ENCODE measurements around the gene EGLN2.

The EGLN2 gene

GRCh38 chr19:40797963-40798682 is 868 bp upstream of the EGLN2 start (continued):
- no peak for TF ChIP-seq ZNF830 (tag by site-specific recombination; IDR thresholded peaks at IDR 0.05; ENCODE audit: low read depth)
- TF ChIP-seq SP2 (tag by site-specific recombination; IDR thresholded peaks at IDR 0.05) = peak; percentile 25; the same call in 1 of the 2 replicates
- TF ChIP-seq ZNF501 (tag by site-specific recombination; IDR thresholded peaks at IDR 0.05) = peak; percentile 80
- 0 out of 2 replicates have a peak, but pooled peaks have one; percentile 48 for TF ChIP-seq ZNF280D (tag by site-specific recombination; IDR thresholded peaks at IDR 0.05)
- TF ChIP-seq ZBTB10 (tag by site-specific recombination; IDR thresholded peaks at IDR 0.05) = 0 out of 2 replicates have a peak, but pooled peaks have one; percentile 11
- TF ChIP-seq, protein P1, sequence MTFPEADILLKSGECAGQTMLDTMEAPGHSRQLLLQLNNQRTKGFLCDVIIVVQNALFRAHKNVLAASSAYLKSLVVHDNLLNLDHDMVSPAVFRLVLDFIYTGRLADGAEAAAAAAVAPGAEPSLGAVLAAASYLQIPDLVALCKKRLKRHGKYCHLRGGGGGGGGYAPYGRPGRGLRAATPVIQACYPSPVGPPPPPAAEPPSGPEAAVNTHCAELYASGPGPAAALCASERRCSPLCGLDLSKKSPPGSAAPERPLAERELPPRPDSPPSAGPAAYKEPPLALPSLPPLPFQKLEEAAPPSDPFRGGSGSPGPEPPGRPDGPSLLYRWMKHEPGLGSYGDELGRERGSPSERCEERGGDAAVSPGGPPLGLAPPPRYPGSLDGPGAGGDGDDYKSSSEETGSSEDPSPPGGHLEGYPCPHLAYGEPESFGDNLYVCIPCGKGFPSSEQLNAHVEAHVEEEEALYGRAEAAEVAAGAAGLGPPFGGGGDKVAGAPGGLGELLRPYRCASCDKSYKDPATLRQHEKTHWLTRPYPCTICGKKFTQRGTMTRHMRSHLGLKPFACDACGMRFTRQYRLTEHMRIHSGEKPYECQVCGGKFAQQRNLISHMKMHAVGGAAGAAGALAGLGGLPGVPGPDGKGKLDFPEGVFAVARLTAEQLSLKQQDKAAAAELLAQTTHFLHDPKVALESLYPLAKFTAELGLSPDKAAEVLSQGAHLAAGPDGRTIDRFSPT (tag by site-specific recombination; IDR thresholded peaks at IDR 0.05) = peak; percentile 73
- TF ChIP-seq ZNF426 (tag by site-specific recombination; IDR thresholded peaks at IDR 0.05) = no peak
- peak; percentile 73; the same call in 1 of the 2 replicates for TF ChIP-seq REPIN1 (tag by site-specific recombination; IDR thresholded peaks at IDR 0.05; ENCODE audit: low read depth)
- TF ChIP-seq ZBTB20 (tag by site-specific recombination; IDR thresholded peaks at IDR 0.05) = peak; percentile 97
- TF ChIP-seq ZNF23 (tag by site-specific recombination; IDR thresholded peaks at IDR 0.05; ENCODE audit: borderline replicate concordance) = no peak
- no peak for TF ChIP-seq SCRT2 (tag by site-specific recombination; IDR thresholded peaks at IDR 0.05)
- peak; percentile 26; the same call in 1 of the 2 replicates for TF ChIP-seq GLIS2 (tag by site-specific recombination; IDR thresholded peaks at IDR 0.05)
- TF ChIP-seq ZNF76 (tag by site-specific recombination; IDR thresholded peaks at IDR 0.05; ENCODE audit: borderline replicate concordance, low read depth) = peak; percentile 69
- TF ChIP-seq ZNF837 (tag by site-specific recombination; IDR thresholded peaks at IDR 0.05) = no peak
- TF ChIP-seq ZNF513 (tag by site-specific recombination; IDR thresholded peaks at IDR 0.05) = no peak
- peak; percentile 35; the same call in 1 of the 2 replicates for TF ChIP-seq ZNF24 (tag by site-specific recombination; IDR thresholded peaks at IDR 0.05)
- TF ChIP-seq ZNF600 (tag by site-specific recombination; IDR thresholded peaks at IDR 0.05) = peak; percentile 73
- peak; percentile 68 for TF ChIP-seq ZBTB21 (tag by site-specific recombination; IDR thresholded peaks at IDR 0.05)
- TF ChIP-seq SP7 (tag by site-specific recombination; IDR thresholded peaks at IDR 0.05) = peak; percentile 72; the same call in 1 of the 2 replicates
- peak; percentile 95 for TF ChIP-seq ZBTB17 (tag by site-specific recombination; IDR thresholded peaks at IDR 0.05)
- TF ChIP-seq, protein P2, sequence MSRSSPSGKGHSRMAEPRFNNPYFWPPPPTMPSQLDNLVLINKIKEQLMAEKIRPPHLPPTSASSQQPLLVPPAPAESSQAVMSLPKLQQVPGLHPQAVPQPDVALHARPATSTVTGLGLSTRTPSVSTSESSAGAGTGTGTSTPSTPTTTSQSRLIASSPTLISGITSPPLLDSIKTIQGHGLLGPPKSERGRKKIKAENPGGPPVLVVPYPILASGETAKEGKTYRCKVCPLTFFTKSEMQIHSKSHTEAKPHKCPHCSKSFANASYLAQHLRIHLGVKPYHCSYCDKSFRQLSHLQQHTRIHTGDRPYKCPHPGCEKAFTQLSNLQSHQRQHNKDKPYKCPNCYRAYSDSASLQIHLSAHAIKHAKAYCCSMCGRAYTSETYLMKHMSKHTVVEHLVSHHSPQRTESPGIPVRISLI (tag by site-specific recombination; IDR thresholded peaks at IDR 0.05) = peak; percentile 73; the same call in 1 of the 2 replicates
- peak; percentile 63; the same call in 1 of the 2 replicates for TF ChIP-seq ZBTB6 (tag by site-specific recombination; IDR thresholded peaks at IDR 0.05)
- no peak for TF ChIP-seq ZNF19 (tag by site-specific recombination; IDR thresholded peaks at IDR 0.05; ENCODE audit: low read depth)
- TF ChIP-seq ZNF843 (tag by site-specific recombination; IDR thresholded peaks at IDR 0.05) = no peak; the same call in 1 of the 2 replicates
- TF ChIP-seq SALL2 (tag by site-specific recombination; IDR thresholded peaks at IDR 0.05; ENCODE audit: borderline replicate concordance) = no peak
- peak; percentile 82; the same call in 1 of the 2 replicates for TF ChIP-seq ZXDB (tag by site-specific recombination; IDR thresholded peaks at IDR 0.05)
- no peak for TF ChIP-seq ZNF548 (tag by site-specific recombination; IDR thresholded peaks at IDR 0.05)
- TF ChIP-seq EGR2 (tag by site-specific recombination; IDR thresholded peaks at IDR 0.05; ENCODE audit: low read depth) = no peak
